ENCODE data around the gene TEX13C.
"Not testable (repeated sequence)": the region's sequence is repeated elsewhere in the genome, so short reads cannot be mapped to it uniquely, and the experiment has no call there.

The TEX13C gene

GRCh38 chrX:125319166-125319565 lies 505 bp upstream of the TEX13C start:
- not testable (repeated sequence) for H3K4me1 ChIP-seq (ENCODE audit: insufficient read depth, low read length); H3K9me3 ChIP-seq (ENCODE audit: insufficient read depth, low read depth, low read length); H3K4me3 ChIP-seq (ENCODE audit: low read length); H3K9ac ChIP-seq (ENCODE audit: low read depth, low read length); H3K27ac ChIP-seq (ENCODE audit: low read depth, low read length); H3K27me3 ChIP-seq (ENCODE audit: insufficient read depth, low read length); H3K36me3 ChIP-seq (ENCODE audit: insufficient read depth, low read length)
- WGBS = 93% methylated on average over 17 of the region's 17 CpGs

- H3K4me3 ChIP-seq (ENCODE audit: low read length) = no peak overlapping the region
- H3K27me3 ChIP-seq (ENCODE audit: insufficient read depth, low read length) = no peaks in the 10 kb centered on the region
- H3K27ac ChIP-seq (ENCODE audit: low read depth, low read length) = no peak overlapping the region
- H3K36me3 ChIP-seq (ENCODE audit: insufficient read depth, low read length) = no peaks in the 10 kb centered on the region
- H3K4me1 ChIP-seq (ENCODE audit: insufficient read depth, low read length) = no peaks in the 10 kb centered on the region
- H3K9me3 ChIP-seq (ENCODE audit: insufficient read depth, low read depth, low read length) = no peaks in the 10 kb centered on the region
- no peak overlapping the region for H3K9ac ChIP-seq (ENCODE audit: low read depth, low read length)
- 90% methylated on average over 2 of the region's 2 CpGs for WGBS
Measured at GRCh38 chrX:125322431-125322830, 2.8 kb downstream of the TEX13C start.

- H3K4me1 ChIP-seq (ENCODE audit: insufficient read depth, low read length) = no peaks in the 10 kb centered on the region
- H3K9me3 ChIP-seq (ENCODE audit: insufficient read depth, low read depth, low read length) = no peaks in the 10 kb centered on the region
- no peak overlapping the region for H3K27ac ChIP-seq (ENCODE audit: low read depth, low read length)
- WGBS = 99% methylated on average over 3 of the region's 3 CpGs
- no peak overlapping the region for H3K4me3 ChIP-seq (ENCODE audit: low read length)
- no peaks in the 10 kb centered on the region for H3K36me3 ChIP-seq (ENCODE audit: insufficient read depth, low read length)
- H3K9ac ChIP-seq (ENCODE audit: low read depth, low read length) = no peak overlapping the region
- no peaks in the 10 kb centered on the region for H3K27me3 ChIP-seq (ENCODE audit: insufficient read depth, low read length)
Measured at GRCh38 chrX:125326599-125326998, 6.9 kb downstream of the TEX13C start.

GRCh38 chrX:125327891-125328290 lies 8.2 kb downstream of the TEX13C start:
- WGBS = 96% methylated on average over 12 of the region's 12 CpGs
- Histone ChIP-seq H3K9me3 (ENCODE audit: insufficient read depth, low read depth, low read length) (no peaks in the 10 kb centered on the region), H3K27ac (ENCODE audit: low read depth, low read length) (no peak overlapping the region), H3K27me3 (ENCODE audit: insufficient read depth, low read length) (no peaks in the 10 kb centered on the region), H3K4me1 (ENCODE audit: insufficient read depth, low read length) (no peaks in the 10 kb centered on the region), H3K4me3 (ENCODE audit: low read length) (no peak overlapping the region), H3K36me3 (ENCODE audit: insufficient read depth, low read length) (no peaks in the 10 kb centered on the region), H3K9ac (ENCODE audit: low read depth, low read length) (no peak overlapping the region)

GRCh38 chrX:125333583-125333982 lies 13.9 kb downstream of the TEX13C start:
- no peaks in the 10 kb centered on the region for H3K36me3 ChIP-seq (ENCODE audit: insufficient read depth, low read length)
- WGBS = no CpG with 5 or more reads among the region's 2 CpGs

GRCh38 chrX:125340490-125340889 lies 20.8 kb downstream of the TEX13C start:
- Histone ChIP-seq H3K4me3 (ENCODE audit: low read length) (no peak overlapping the region), H3K4me1 (ENCODE audit: insufficient read depth, low read length) (no peaks in the 10 kb centered on the region), H3K9ac (ENCODE audit: low read depth, low read length) (no peak overlapping the region), H3K36me3 (ENCODE audit: insufficient read depth, low read length) (no peaks in the 10 kb centered on the region), H3K9me3 (ENCODE audit: insufficient read depth, low read depth, low read length) (0 out of 2 replicates have a peak, but pooled peaks cover 5% of the 10 kb centered on the region), H3K27ac (ENCODE audit: low read depth, low read length) (no peak overlapping the region), H3K27me3 (ENCODE audit: insufficient read depth, low read length) (no peaks in the 10 kb centered on the region)
- WGBS = 85% methylated on average over 4 of the region's 4 CpGs

More at GRCh38 chrX:125333583-125333982, 13.9 kb downstream of the TEX13C start:
- no peak overlapping the region for H3K9ac ChIP-seq (ENCODE audit: low read depth, low read length)
- H3K27ac ChIP-seq (ENCODE audit: low read depth, low read length) = no peak overlapping the region
- no peaks in the 10 kb centered on the region for H3K9me3 ChIP-seq (ENCODE audit: insufficient read depth, low read depth, low read length)
- no peak overlapping the region for H3K4me3 ChIP-seq (ENCODE audit: low read length)
- H3K27me3 ChIP-seq (ENCODE audit: insufficient read depth, low read length) = no peaks in the 10 kb centered on the region
- H3K4me1 ChIP-seq (ENCODE audit: insufficient read depth, low read length) = no peaks in the 10 kb centered on the region

GRCh38 chrX:125374169-125374568 lies 54.5 kb downstream of the TEX13C start:
- no CpG with 5 or more reads among the region's 1 CpG for WGBS

More at GRCh38 chrX:125374169-125374568, 54.5 kb downstream of the TEX13C start:
- Histone ChIP-seq H3K9ac (ENCODE audit: low read depth, low read length) (no peak overlapping the region), H3K27me3 (ENCODE audit: insufficient read depth, low read length) (no peaks in the 10 kb centered on the region), H3K9me3 (ENCODE audit: insufficient read depth, low read depth, low read length) (no peaks in the 10 kb centered on the region), H3K36me3 (ENCODE audit: insufficient read depth, low read length) (no peaks in the 10 kb centered on the region), H3K4me1 (ENCODE audit: insufficient read depth, low read length) (no peaks in the 10 kb centered on the region), H3K4me3 (ENCODE audit: low read length) (no peak overlapping the region), H3K27ac (ENCODE audit: low read depth, low read length) (no peak overlapping the region)

Measured in HUES64 (cell line).